Epithelial cell of prostate (primary cell): Measurements from ENCODE around the gene ACSL5.
"Not testable (repeated sequence)": the region's sequence is repeated elsewhere in the genome, so short reads cannot be mapped to it uniquely, and the experiment has no call there.

ENCODE experiments used
- DNase-seq: peaks from one replicate; pipeline ENCODE4 v3.0.0-alpha.2; 2011; ENCODE audit warnings: low read depth, low spot score
- H3K27ac ChIP-seq: fragments of 450-650 bp; 2 replicates; pipeline ENCODE4 v1.5.1; 2017; ENCODE audit warnings: mild to moderate bottlenecking

ACSL5 gene

GRCh38 chr10:112454910-112455779, 81.2 kb downstream of the ACSL5 start:
- no peak for DNase-seq
- H3K27ac ChIP-seq, result peak overlapping the region; percentile 84

DNA sequence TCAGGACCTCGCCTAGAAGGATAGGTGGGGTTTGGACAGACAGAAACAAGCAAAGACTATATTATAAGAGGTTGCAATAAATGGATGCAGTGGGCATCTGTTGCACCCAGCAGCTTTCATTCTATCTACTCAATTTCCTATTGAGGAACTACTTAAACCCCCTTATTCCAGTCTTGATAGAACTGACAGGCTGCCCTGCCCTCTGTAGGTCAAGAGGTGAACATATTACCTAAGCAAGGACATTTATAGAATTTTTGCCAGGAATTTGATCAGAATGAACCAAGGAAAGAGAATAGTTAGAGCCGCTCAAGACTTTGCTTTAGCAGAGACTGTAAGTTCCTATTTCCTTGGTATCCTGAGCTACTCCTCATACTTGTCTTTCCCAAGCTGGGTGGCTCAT, 82.6 kb downstream of the ACSL5 start:
- DNase-seq, result no peak
- peak overlapping the region; percentile 84 for H3K27ac ChIP-seq

- DNase-seq, result no peak
- peak overlapping the region; percentile 99 for H3K27ac ChIP-seq
Measured at GRCh38 chr10:112460366-112460765, 86.5 kb downstream of the ACSL5 start.

DNA sequence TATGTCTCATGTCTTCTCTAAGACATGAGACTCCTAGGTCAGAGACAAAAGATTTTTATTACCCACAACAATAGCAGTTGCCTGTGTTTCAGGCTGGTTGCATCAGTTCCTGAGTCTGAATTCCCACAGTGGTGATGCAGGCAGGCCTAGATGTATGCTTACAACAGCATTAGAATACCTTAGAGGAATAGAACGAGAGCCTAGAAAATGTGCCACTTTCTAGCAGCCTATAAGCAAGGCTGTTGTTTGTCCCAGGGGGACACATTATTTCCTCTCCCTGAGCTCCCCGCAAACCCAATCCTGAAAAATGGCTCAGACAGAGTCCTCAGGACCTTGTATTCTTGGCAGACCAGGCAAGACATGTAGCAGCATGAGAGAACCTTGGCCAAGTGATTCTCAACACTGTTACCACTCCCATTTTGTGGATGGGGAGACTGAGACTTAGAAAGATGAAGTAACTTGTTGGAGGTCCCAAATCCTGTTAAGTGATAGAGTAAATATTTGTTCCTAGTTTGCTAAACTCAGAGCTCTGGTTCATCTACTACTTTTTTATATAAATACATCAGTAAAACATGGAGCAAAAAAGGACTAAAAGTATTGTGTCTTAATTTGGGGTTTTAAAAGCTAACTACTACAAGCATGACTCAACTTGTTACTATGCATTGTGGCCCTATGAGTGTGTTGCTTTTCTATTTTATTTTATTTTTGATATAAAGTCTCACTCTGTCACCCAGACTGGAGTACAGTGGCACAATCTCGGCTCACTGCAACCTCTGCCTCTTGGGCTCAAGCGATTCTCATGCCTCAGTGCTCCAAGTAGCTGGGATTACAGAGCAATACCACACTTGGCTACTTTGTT, 87.3 kb downstream of the ACSL5 start:
- H3K27ac ChIP-seq, result peak overlapping the region; percentile 99
- DNase-seq, result peak; percentile 71

DNA sequence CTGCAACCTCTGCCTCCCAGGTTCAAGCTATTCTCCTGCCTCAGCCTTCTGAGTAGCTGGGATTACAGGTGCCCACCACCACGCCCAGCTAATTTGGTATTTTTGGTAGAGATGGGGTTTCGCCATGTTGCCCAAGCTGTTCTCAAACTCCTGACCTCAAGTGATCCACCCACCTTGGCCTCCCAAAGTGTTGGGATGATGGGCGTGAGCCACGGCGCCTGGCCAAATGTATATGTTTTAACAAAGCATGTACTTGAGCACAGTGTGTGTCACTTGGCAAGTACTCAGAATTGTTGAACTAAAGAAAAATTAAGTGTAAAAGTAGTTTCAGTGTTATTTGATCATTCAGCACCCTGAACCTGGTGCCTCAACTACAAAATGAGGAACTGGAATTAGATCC, 90.2 kb downstream of the ACSL5 start:
- not testable (repeated sequence) for H3K27ac ChIP-seq, DNase-seq

DNA sequence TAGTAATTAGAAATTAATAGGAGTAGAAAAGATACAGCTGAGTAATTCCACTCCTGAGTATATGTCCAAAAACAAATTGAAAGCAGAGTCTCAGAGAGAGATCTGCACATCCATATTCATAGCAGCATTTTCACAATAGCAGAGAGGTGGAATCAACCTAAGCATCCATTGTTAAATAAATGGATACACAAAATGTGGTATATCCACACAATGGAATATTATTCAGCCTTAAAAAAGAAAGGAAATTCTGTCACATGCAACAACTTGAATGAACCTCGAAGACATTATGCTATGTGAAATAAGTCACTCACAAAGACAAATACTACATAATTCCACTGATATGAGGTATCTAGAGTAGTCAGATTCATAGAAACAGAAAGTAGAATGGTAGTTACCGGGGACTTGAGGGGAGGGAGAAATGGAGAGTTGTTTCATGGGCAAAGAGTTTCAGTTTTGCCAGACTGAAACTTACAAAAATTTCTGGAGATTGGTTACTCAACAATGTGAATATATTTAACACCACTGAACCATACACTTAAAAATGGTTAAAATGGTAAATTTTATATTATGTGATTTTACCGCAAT, 91.5 kb downstream of the ACSL5 start:
- DNase-seq, result no peak
- H3K27ac ChIP-seq, result no peak overlapping the region

DNA sequence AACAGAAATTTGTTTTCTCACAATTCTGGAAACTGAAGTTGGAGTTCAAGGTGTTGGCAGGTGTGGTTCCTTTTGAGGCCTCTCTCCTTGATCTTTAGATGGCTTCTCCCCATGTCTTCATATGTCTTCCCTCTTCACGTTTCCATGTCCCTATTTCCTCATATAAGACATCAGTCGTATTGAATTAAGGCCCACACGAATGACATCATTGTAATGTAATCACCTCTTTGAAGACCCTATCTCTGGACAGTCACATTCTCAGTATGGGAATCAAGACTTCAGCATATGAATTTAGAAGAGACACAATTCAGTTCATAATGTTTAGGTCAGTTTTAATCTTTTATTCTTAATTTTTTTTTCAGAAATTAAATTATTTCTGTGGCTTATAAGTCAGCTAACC, 92.9 kb downstream of the ACSL5 start:
- DNase-seq, result no peak
- H3K27ac ChIP-seq, result no peak overlapping the region

- H3K27ac ChIP-seq, result no peak overlapping the region
- no peak for DNase-seq
Measured at GRCh38 chr10:112467541-112468075, 93.7 kb downstream of the ACSL5 start.

DNA sequence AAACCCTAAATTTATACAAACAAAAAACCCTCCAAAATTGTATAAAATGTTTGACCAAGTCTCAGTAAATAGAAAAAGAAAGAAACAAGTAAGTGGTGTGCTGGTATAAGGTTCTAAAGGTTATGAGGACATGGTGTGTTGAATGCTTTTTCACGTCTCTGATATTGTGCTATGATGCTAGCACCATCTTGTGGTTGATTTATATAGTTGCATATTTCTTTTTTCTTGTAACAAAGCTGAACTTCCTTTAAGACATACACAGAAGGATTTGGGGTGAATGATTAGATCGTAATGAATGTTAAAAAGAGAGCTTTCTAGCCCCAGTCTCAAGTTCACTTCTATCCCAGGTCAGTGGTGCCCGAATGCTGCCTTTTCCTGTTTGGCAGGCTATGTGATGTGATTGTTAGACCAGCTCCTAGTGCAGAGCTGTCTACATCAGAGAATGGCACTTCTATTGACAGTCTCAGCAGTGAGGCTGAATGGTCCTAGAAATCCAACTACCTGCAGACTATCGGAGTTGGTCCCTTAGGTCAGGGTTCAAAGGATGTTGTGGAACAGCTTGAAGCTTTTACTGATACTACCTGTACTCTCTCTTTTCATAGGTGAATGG, 98.1 kb downstream of the ACSL5 start:
- DNase-seq, result no peak

DNA sequence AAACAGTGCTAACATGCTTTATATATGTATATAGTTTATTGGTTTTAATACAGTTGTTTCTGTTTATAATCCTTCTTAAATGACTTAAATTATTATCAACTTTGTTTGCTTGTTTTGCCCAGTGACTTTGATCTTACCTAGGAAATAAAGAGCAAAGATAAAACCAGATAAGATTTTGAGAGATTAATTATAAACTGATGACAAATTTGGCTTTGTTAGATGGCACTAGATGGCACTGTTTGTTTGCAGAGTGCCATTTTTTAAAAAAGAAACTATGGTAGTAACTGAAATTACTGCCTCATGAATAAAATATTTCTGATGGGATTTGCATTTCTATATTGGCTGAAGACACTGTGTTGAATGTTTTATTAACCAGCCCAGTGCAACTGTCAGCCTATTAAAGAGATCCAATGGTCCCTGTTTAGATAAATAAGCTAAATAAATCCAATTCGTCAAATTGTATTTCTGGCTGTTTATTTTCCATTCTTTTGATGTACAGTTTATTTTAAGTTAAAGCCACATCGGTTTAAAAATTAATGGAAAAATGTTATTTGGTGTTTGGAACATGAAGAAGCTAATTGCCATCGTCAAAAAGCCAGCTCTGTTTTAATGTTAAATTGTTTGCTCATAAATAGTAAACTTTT, 101.8 kb downstream of the ACSL5 start:
- DNase-seq, result no peak

More for the DNA sequence above, 98.1 kb downstream of the ACSL5 start:
- H3K27ac ChIP-seq, result no peak overlapping the region

More for the DNA sequence above, 101.8 kb downstream of the ACSL5 start:
- H3K27ac ChIP-seq, result no peak overlapping the region
